Mesendoderm (in vitro differentiated cells): Measurements from ENCODE around the gene ACAP3.

ENCODE experiments used
- DNase-seq: peaks from one replicate; pipeline ENCODE4 v3.0.0; 2013
- H2AK5ac ChIP-seq: 2 replicates; pipeline ENCODE4 v1.6.1; 2013; ENCODE audit warnings: low read length, inconsistent platforms
- H2BK120ac ChIP-seq: 2 replicates; pipeline ENCODE4 v1.6.1; 2013; ENCODE audit warnings: low read depth, mild to moderate bottlenecking, low read length, moderate library complexity, mixed read lengths
- H2BK15ac ChIP-seq: replicated peaks from 2 replicates; pipeline ENCODE4 v1.6.1; 2013; ENCODE audit warnings: low read depth, mild to moderate bottlenecking, moderate library complexity
- H2BK5ac ChIP-seq: 2 replicates; pipeline ENCODE4 v1.6.1; 2013; ENCODE audit warnings: low read length, inconsistent platforms
- H3K18ac ChIP-seq: 2 replicates; pipeline ENCODE4 v1.6.1; 2013; ENCODE audit warnings: mild to moderate bottlenecking, low read length, mixed read lengths
- H3K23ac ChIP-seq: one replicate; pipeline ENCODE4 v1.6.1; 2013; ENCODE audit warnings: low read length
- H3K27ac ChIP-seq: 2 replicates; pipeline ENCODE4 v1.5.1; 2013; ENCODE audit warnings: low read depth, mild to moderate bottlenecking, inconsistent platforms, low read length, moderate library complexity
- H3K27me3 ChIP-seq: 2 replicates; pipeline ENCODE4 v1.6.1; 2013; ENCODE audit warnings: low read length, control low read depth, mild to moderate bottlenecking, inconsistent platforms; ENCODE audit not compliant: insufficient read depth, poor library complexity
- H3K36me3 ChIP-seq: 2 replicates; pipeline ENCODE4 v1.6.1; 2013; ENCODE audit warnings: low read length, inconsistent platforms; ENCODE audit not compliant: control insufficient read depth, insufficient read depth
- H3K4ac ChIP-seq: one replicate; pipeline ENCODE4 v1.6.1; 2013; ENCODE audit warnings: low read depth, mild to moderate bottlenecking, low read length, moderate library complexity
- H3K4me1 ChIP-seq: 2 replicates; pipeline ENCODE4 v1.6.1; 2013; ENCODE audit warnings: low read depth, low read length, inconsistent platforms; ENCODE audit not compliant: control insufficient read depth
- H3K4me2 ChIP-seq: 2 replicates; pipeline ENCODE4 v1.6.1; 2013; ENCODE audit warnings: low read length
- H3K4me3 ChIP-seq: 2 replicates; pipeline ENCODE4 v1.5.1; 2013; ENCODE audit warnings: mild to moderate bottlenecking, low read length
- H3K56ac ChIP-seq: one replicate; pipeline ENCODE4 v1.6.1; 2013; ENCODE audit warnings: low read length
- H3K79me1 ChIP-seq: 2 replicates; pipeline ENCODE4 v1.6.1; 2013; ENCODE audit warnings: low read length, inconsistent platforms
- H3K79me2 ChIP-seq: 2 replicates; pipeline ENCODE4 v1.6.1; 2013; ENCODE audit warnings: mild to moderate bottlenecking, low read length; ENCODE audit not compliant: control insufficient read depth, insufficient read depth
- H3K9ac ChIP-seq: 2 replicates; pipeline ENCODE4 v1.6.1; 2013; ENCODE audit warnings: low read length, inconsistent platforms
- H4K5ac ChIP-seq: one replicate; pipeline ENCODE4 v1.6.1; 2013; ENCODE audit warnings: low read length
- H4K8ac ChIP-seq: one replicate; pipeline ENCODE4 v1.6.1; 2013; ENCODE audit warnings: low read depth, mild to moderate bottlenecking, control low read depth, low read length, moderate library complexity
- WGBS: extraction: QIAGEN DNeasy Blood & Tissue Kit; methylation state at CpG from one replicate; pipeline ENCODE4 v1.1.7; 2013; ENCODE audit warnings: low lambda C conversion rate, missing lambda C conversion rate; ENCODE audit not compliant: insufficient coverage; ENCODE audit errors: extremely low coverage; 5-methylcytosine and 5-hydroxymethylcytosine counted together

ACAP3 gene

DNA sequence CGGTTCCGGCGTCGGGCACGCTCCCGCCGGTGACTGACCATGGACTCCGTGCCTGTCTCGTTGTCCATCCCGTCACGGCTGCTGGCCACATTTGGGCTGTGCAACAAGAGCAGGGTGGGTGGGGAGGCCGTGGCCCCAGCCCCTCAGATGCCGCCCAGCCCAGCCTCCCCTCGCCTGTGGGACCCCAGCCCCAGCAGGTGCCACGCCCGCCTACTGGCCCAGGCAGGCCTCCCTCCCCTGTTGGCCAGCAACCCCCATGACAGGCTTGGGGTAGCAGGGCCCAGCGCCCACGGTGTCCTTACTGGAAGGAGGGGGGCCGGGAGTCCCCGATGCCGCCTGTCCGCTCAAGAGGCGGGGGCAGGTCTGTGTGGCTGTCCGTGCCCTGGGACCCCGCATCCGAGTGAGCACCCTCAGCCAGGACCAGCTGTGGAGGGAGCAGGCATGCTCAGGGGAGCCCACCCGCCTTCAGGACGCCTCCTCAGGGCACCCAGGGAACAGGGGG, 34.4 kb upstream of the ACAP3 start:
- H3K4me1 ChIP-seq = no peaks in the 10 kb centered on the region
- no peak overlapping the region for H3K4me2 ChIP-seq
- H2BK5ac ChIP-seq = no peak overlapping the region
- H3K9ac ChIP-seq = no peak overlapping the region
- H3K4ac ChIP-seq = no peak overlapping the region
- no peak overlapping the region for H4K5ac ChIP-seq
- WGBS = no CpG with 5 or more reads among the region's 28 CpGs
- no peak overlapping the region for H2BK15ac ChIP-seq
- no peaks in the 10 kb centered on the region for H3K27me3 ChIP-seq
- no peak overlapping the region for H2AK5ac ChIP-seq
- no peak overlapping the region for H3K27ac ChIP-seq
- peaks cover 7% of the 10 kb centered on the region for H3K36me3 ChIP-seq
- peaks cover 11% of the 10 kb centered on the region for H3K79me1 ChIP-seq
- peaks cover 12% of the 10 kb centered on the region for H3K79me2 ChIP-seq
- H3K18ac ChIP-seq = no peak overlapping the region
- no peak for DNase-seq
- H3K56ac ChIP-seq = no peak overlapping the region
- H3K23ac ChIP-seq = no peak overlapping the region
- H2BK120ac ChIP-seq = no peak overlapping the region
- no peak overlapping the region for H4K8ac ChIP-seq
- H3K4me3 ChIP-seq = no peak overlapping the region

GRCh38 chr1:1341549-1342021, 33.9 kb upstream of the ACAP3 start:
- H3K9ac ChIP-seq = no peak overlapping the region
- no peak overlapping the region for H3K4ac ChIP-seq
- H2BK15ac ChIP-seq = no peak overlapping the region
- H3K27me3 ChIP-seq = no peaks in the 10 kb centered on the region
- DNase-seq = no peak
- no peak overlapping the region for H2BK5ac ChIP-seq
- no peak overlapping the region for H3K18ac ChIP-seq
- H4K8ac ChIP-seq = no peak overlapping the region
- H3K23ac ChIP-seq = no peak overlapping the region
- H3K36me3 ChIP-seq = peaks cover 7% of the 10 kb centered on the region
- no peak overlapping the region for H3K4me2 ChIP-seq
- H2BK120ac ChIP-seq = no peak overlapping the region
- no peaks in the 10 kb centered on the region for H3K4me1 ChIP-seq
- no peak overlapping the region for H2AK5ac ChIP-seq
- peaks cover 11% of the 10 kb centered on the region for H3K79me2 ChIP-seq
- H3K56ac ChIP-seq = no peak overlapping the region
- no peak overlapping the region for H3K27ac ChIP-seq
- WGBS = no CpG with 5 or more reads among the region's 17 CpGs
- H3K4me3 ChIP-seq = no peak overlapping the region
- no peak overlapping the region for H4K5ac ChIP-seq
- H3K79me1 ChIP-seq = peaks cover 9% of the 10 kb centered on the region

- Histone ChIP-seq H3K79me2 (peaks cover 5% of the 10 kb centered on the region), H3K23ac (no peak overlapping the region), H4K5ac (no peak overlapping the region), H4K8ac (no peak overlapping the region), H2BK120ac (no peak overlapping the region), H3K36me3 (peaks cover 7% of the 10 kb centered on the region), H3K4me2 (no peak overlapping the region), H2BK15ac (no peak overlapping the region), H2AK5ac (no peak overlapping the region), H3K9ac (no peak overlapping the region), H3K27me3 (no peaks in the 10 kb centered on the region), H3K18ac (no peak overlapping the region), H3K56ac (no peak overlapping the region), H3K4me3 (no peak overlapping the region), H2BK5ac (no peak overlapping the region), H3K79me1 (peaks cover 4% of the 10 kb centered on the region), H3K4me1 (no peaks in the 10 kb centered on the region), H3K27ac (no peak overlapping the region), H3K4ac (no peak overlapping the region)
- no peak for DNase-seq
- no CpG with 5 or more reads among the region's 36 CpGs for WGBS
Observed at GRCh38 chr1:1340791-1341548, 33.2 kb upstream of the ACAP3 start.

GRCh38 chr1:1340185-1340584, 32.5 kb upstream of the ACAP3 start:
- Histone ChIP-seq H3K4me1 (no peaks in the 10 kb centered on the region), H2BK120ac (no peak overlapping the region), H4K8ac (no peak overlapping the region), H3K23ac (no peak overlapping the region), H3K27ac (no peak overlapping the region), H2BK5ac (no peak overlapping the region), H3K36me3 (peaks cover 7% of the 10 kb centered on the region), H4K5ac (no peak overlapping the region), H3K4me2 (no peak overlapping the region), H2AK5ac (no peak overlapping the region), H3K27me3 (no peaks in the 10 kb centered on the region), H3K4ac (no peak overlapping the region), H3K4me3 (no peak overlapping the region), H3K9ac (no peak overlapping the region), H3K79me2 (no peaks in the 10 kb centered on the region), H2BK15ac (no peak overlapping the region), H3K79me1 (peaks cover 2% of the 10 kb centered on the region), H3K56ac (no peak overlapping the region), H3K18ac (no peak overlapping the region)
- WGBS = no CpG with 5 or more reads among the region's 23 CpGs
- no peak for DNase-seq

DNA sequence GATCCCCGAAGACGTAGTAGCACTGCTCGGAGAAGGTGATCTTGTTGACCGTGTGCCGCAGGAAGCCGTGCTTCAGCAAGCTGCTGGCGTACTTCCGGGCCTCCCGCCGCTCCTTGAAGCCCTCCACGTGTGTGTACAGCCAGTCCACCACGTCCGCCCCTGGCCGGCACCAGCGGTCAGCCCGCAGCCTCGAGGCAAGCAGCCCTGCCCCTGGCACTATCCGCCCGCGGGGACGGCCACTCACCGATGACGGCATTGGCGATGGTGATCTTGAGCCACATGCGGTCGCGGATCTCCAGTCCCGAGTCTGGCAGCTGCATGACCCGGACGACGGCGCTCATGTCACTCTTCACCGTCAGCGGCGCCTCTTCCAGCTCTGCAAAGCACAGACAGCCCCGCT, 30.5 kb upstream of the ACAP3 start:
- H3K18ac ChIP-seq = no peak overlapping the region
- H3K27ac ChIP-seq = no peak overlapping the region
- H3K4ac ChIP-seq = no peak overlapping the region
- peaks cover 7% of the 10 kb centered on the region for H3K36me3 ChIP-seq
- peaks cover under 1% of the 10 kb centered on the region for H3K79me1 ChIP-seq
- no peak overlapping the region for H2AK5ac ChIP-seq
- no peak overlapping the region for H3K56ac ChIP-seq
- no peak overlapping the region for H2BK5ac ChIP-seq
- H3K4me3 ChIP-seq = no peak overlapping the region
- no peak overlapping the region for H4K8ac ChIP-seq
- H3K4me2 ChIP-seq = no peak overlapping the region
- no peak overlapping the region for H3K23ac ChIP-seq
- no peaks in the 10 kb centered on the region for H3K4me1 ChIP-seq
- H2BK15ac ChIP-seq = no peak overlapping the region
- H3K27me3 ChIP-seq = no peaks in the 10 kb centered on the region
- no CpG with 5 or more reads among the region's 36 CpGs for WGBS
- no peak overlapping the region for H2BK120ac ChIP-seq
- no peak overlapping the region for H4K5ac ChIP-seq
- no peak for DNase-seq
- no peaks in the 10 kb centered on the region for H3K79me2 ChIP-seq
- H3K9ac ChIP-seq = no peak overlapping the region

GRCh38 chr1:1337793-1338147, 30.0 kb upstream of the ACAP3 start:
- H2AK5ac ChIP-seq = no peak overlapping the region
- H3K4me1 ChIP-seq = no peaks in the 10 kb centered on the region
- WGBS = no CpG with 5 or more reads among the region's 18 CpGs
- H3K27me3 ChIP-seq = no peaks in the 10 kb centered on the region
- H3K4me2 ChIP-seq = no peak overlapping the region
- no peaks in the 10 kb centered on the region for H3K79me2 ChIP-seq
- H3K9ac ChIP-seq = no peak overlapping the region
- H3K56ac ChIP-seq = no peak overlapping the region
- no peak overlapping the region for H4K5ac ChIP-seq
- no peak overlapping the region for H3K4me3 ChIP-seq
- H3K27ac ChIP-seq = no peak overlapping the region
- no peaks in the 10 kb centered on the region for H3K79me1 ChIP-seq
- no peak overlapping the region for H2BK15ac ChIP-seq
- H2BK5ac ChIP-seq = no peak overlapping the region
- DNase-seq = no peak
- no peak overlapping the region for H3K23ac ChIP-seq
- H3K36me3 ChIP-seq = peaks cover 7% of the 10 kb centered on the region
- H4K8ac ChIP-seq = no peak overlapping the region
- no peak overlapping the region for H2BK120ac ChIP-seq
- H3K18ac ChIP-seq = no peak overlapping the region
- H3K4ac ChIP-seq = no peak overlapping the region
